Neural cell (in vitro differentiated cells): ENCODE data around the gene DAPK2. TPM values are rescaled to one million over a fixed set of nuclear protein-coding genes. Genes with fewer than 3 reads are reported as not detected.

Experiments
- H2AFZ ChIP-seq: fragments of 200-600, 300-800 bp; sonication (generic), shearing (Covaris generic); 2 replicates; pipeline ENCODE4 v1.6.0; 2014; ENCODE audit warnings: low read depth, mild to moderate bottlenecking, antibody characterized with exemption, low read length, moderate library complexity
- H3F3A ChIP-seq: fragments of 200-600 bp; shearing (Covaris generic); 2 replicates; pipeline ENCODE4 v1.6.1; 2016; ENCODE audit warnings: mild to moderate bottlenecking, moderate library complexity, mixed read lengths, antibody characterized with exemption, low read length; ENCODE audit not compliant: insufficient read depth, poor library complexity, severe bottlenecking
- H3K27ac ChIP-seq: fragments of 200-600, 300-800 bp; sonication (generic), shearing (Covaris generic); 2 replicates; pipeline ENCODE4 v1.5.1; 2014; ENCODE audit warnings: mild to moderate bottlenecking, low read length, moderate library complexity
- H3K27me3 ChIP-seq: fragments of 300-800, 200-600 bp; sonication (generic), shearing (Covaris generic); 2 replicates; pipeline ENCODE4 v1.6.0; 2014; ENCODE audit warnings: mild to moderate bottlenecking, low read depth, low read length, moderate library complexity; ENCODE audit not compliant: insufficient read depth
- H3K36me3 ChIP-seq: fragments of 300-800, 200-600 bp; sonication (generic), shearing (Covaris generic); 2 replicates; pipeline ENCODE4 v1.5.1; 2014; ENCODE audit warnings: mild to moderate bottlenecking, antibody characterized with exemption, low read length, moderate library complexity; ENCODE audit not compliant: insufficient read depth
- H3K4me2 ChIP-seq: fragments of 300-800, 200-600 bp; sonication (generic), shearing (Covaris generic); 2 replicates; pipeline ENCODE4 v1.6.0; 2014; ENCODE audit warnings: mild to moderate bottlenecking, low read length
- H3K4me3 ChIP-seq: fragments of 300-800, 200-600 bp; sonication (generic), shearing (Covaris generic); 2 replicates; pipeline ENCODE4 v1.5.1; 2014; ENCODE audit warnings: mild to moderate bottlenecking, low read length, moderate library complexity
- H3K79me2 ChIP-seq: fragments of 200-600 bp; shearing (Covaris generic); replicated peaks from 2 replicates; pipeline ENCODE4 v1.6.0; 2014; ENCODE audit warnings: mild to moderate bottlenecking, low read length, moderate library complexity; ENCODE audit not compliant: insufficient read depth
- H3K9ac ChIP-seq: fragments of 300-800, 200-600 bp; sonication (generic), shearing (Covaris generic); 2 replicates; pipeline ENCODE4 v1.6.1; 2016; ENCODE audit warnings: mild to moderate bottlenecking, low read length, mixed read lengths
- H3K9me2 ChIP-seq: fragments of 200-600 bp; shearing (Covaris generic); 2 replicates; pipeline ENCODE4 v1.6.1; 2016; ENCODE audit warnings: mild to moderate bottlenecking, low read length, mixed read lengths; ENCODE audit not compliant: insufficient read depth
- H3K9me3 ChIP-seq: fragments of 200-600, 300-800 bp; sonication (generic), shearing (Covaris generic); 2 replicates; pipeline ENCODE4 v1.6.1; 2016; ENCODE audit warnings: mild to moderate bottlenecking, mixed run types, low read length, moderate library complexity, mixed read lengths
- H4K20me1 ChIP-seq: fragments of 200-600 bp; shearing (Covaris generic); 2 replicates; pipeline ENCODE4 v1.6.1; 2016; ENCODE audit warnings: mild to moderate bottlenecking, mixed run types; ENCODE audit not compliant: insufficient read depth
- CTCF ChIP-seq: fragments of 450-650 bp; IDR thresholded peaks from 2 replicates; pipeline ENCODE4 v1.5.1; 2014; ENCODE audit warnings: antibody characterized with exemption, mild to moderate bottlenecking, moderate library complexity; ENCODE audit not compliant: poor library complexity, severe bottlenecking
- EP300 ChIP-seq: fragments of 450-650 bp; conservative IDR thresholded peaks from 2 replicates; pipeline ENCODE4 v1.6.1; 2014; ENCODE audit warnings: antibody characterized with exemption, mild to moderate bottlenecking, moderate library complexity; ENCODE audit not compliant: poor library complexity, severe bottlenecking
- EZH2 ChIP-seq: fragments of 200-600, 300-800 bp; shearing (Covaris generic), sonication (generic); IDR thresholded peaks from 2 replicates; pipeline ENCODE4 v1.6.1; 2014; ENCODE audit warnings: antibody characterized with exemption, low read length, borderline replicate concordance, mild to moderate bottlenecking; ENCODE audit not compliant: insufficient read depth, poor library complexity, severe bottlenecking
- MXI1 ChIP-seq: fragments of 450-650 bp; conservative IDR thresholded peaks from 2 replicates; pipeline ENCODE4 v1.6.1; 2014; ENCODE audit warnings: antibody characterized with exemption, mild to moderate bottlenecking; ENCODE audit not compliant: poor library complexity, severe bottlenecking
- POLR2AphosphoS5 ChIP-seq: IDR thresholded peaks from 2 replicates; pipeline ENCODE4 v1.6.1; 2012
- RAD21 ChIP-seq: fragments of 450-650 bp; conservative IDR thresholded peaks from 2 replicates; pipeline ENCODE4 v1.6.1; 2014; ENCODE audit warnings: antibody characterized with exemption, mild to moderate bottlenecking, moderate library complexity
- REST ChIP-seq: IDR thresholded peaks from 2 replicates; pipeline ENCODE4 v1.6.1; 2012; ENCODE audit warnings: borderline replicate concordance
- SMC3 ChIP-seq: fragments of 450-650 bp; conservative IDR thresholded peaks from 2 replicates; pipeline ENCODE4 v1.6.1; 2014; ENCODE audit warnings: antibody characterized with exemption, mild to moderate bottlenecking, moderate library complexity; ENCODE audit not compliant: poor library complexity
- TAF1 ChIP-seq: IDR thresholded peaks from 2 replicates; pipeline ENCODE4 v1.6.1; 2012; ENCODE audit warnings: low read depth
- polyA plus RNA-seq: library from polyadenylated mRNA; depleted of rRNA; stranded (reverse); fragments of >200 nt; gene quantifications from 2 replicates; pipeline ENCODE4 v1.2.3, GENCODE V29; 2014

DAPK2 gene
- polyA plus RNA-seq, 1 donor from 2014 or later, result 0.78 TPM

- H3K4me2 ChIP-seq, result no peak overlapping the region
- H3K36me3 ChIP-seq, result no peaks in the 10 kb centered on the region
- no peaks in the 10 kb centered on the region for H3F3A ChIP-seq
- H3K9me3 ChIP-seq, result no peaks in the 10 kb centered on the region
- no peaks in the 10 kb centered on the region for H3K9me2 ChIP-seq
- no peak overlapping the region for H3K9ac ChIP-seq
- H2AFZ ChIP-seq, result no peak overlapping the region
- H3K27me3 ChIP-seq, result no peaks in the 10 kb centered on the region
- H3K79me2 ChIP-seq, result no peaks in the 10 kb centered on the region
- TF ChIP-seq EZH2 (no peak), SMC3 (no peak), REST (no peak), MXI1 (no peak), TAF1 (no peak), POLR2AphosphoS5 (no peak), EP300 (no peak), CTCF (no peak), RAD21 (no peak)
- no peak overlapping the region for H3K4me3 ChIP-seq
- no peaks in the 10 kb centered on the region for H4K20me1 ChIP-seq
- no peak overlapping the region for H3K27ac ChIP-seq
These were observed 47.1 kb downstream of the DAPK2 start for GRCh38 chr15:63999177-63999576.

- H3K9me3 ChIP-seq, result no peaks in the 10 kb centered on the region
- H3K4me3 ChIP-seq, result no peak overlapping the region
- H3K4me2 ChIP-seq, result no peak overlapping the region
- H3K9ac ChIP-seq, result no peak overlapping the region
- TF ChIP-seq SMC3 (no peak), MXI1 (no peak), POLR2AphosphoS5 (no peak), TAF1 (no peak), EZH2 (no peak)
- no peaks in the 10 kb centered on the region for H3F3A ChIP-seq
- no peaks in the 10 kb centered on the region for H3K79me2 ChIP-seq
- H3K27ac ChIP-seq, result no peak overlapping the region
- no peaks in the 10 kb centered on the region for H4K20me1 ChIP-seq
- no peak overlapping the region for H2AFZ ChIP-seq
- no peaks in the 10 kb centered on the region for H3K27me3 ChIP-seq
- H3K9me2 ChIP-seq, result no peaks in the 10 kb centered on the region
- H3K36me3 ChIP-seq, result no peaks in the 10 kb centered on the region
These were observed 47.8 kb downstream of the DAPK2 start for GRCh38 chr15:63998489-63998888.
